ENCODE measurements around the gene SBF2.
A peak's percentile ranks its signal among the peaks of the same experiment; 100 is the strongest.
"Not testable (repeated sequence)": the region's sequence is repeated elsewhere in the genome, so short reads cannot be mapped to it uniquely, and the experiment has no call there.

SBF2 gene

DNA sequence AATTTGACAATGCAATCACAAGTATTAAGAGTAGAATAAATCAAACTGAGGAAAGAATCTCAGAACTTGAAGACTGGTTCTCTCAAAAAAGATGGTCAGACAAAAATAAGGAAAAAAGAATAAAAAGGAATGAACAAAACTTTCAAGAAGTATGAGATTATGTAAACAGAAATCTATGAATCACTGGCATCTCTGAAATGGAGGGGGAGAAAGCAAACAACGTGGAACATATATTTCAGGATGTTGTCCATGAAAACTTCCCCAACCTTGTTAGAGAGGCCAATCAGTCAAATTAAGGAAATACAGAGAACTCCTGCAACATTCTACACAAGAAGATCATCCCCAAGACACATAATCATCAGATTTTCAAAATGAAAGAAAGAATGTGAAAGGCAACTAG lies 235.7 kb downstream of the SBF2 start:
- FAIRE-seq: no peak
- no peak for TF ChIP-seq POLR2AphosphoS5 (IDR thresholded peaks at IDR 0.05; ENCODE audit: low read depth, low read length)
- no peak for TF ChIP-seq POLR2A (IDR thresholded peaks at IDR 0.05; ENCODE audit: low read depth, low read length)
- TF ChIP-seq TAF1 (IDR thresholded peaks at IDR 0.05; ENCODE audit: borderline replicate concordance, low read depth, low read length): no peak
- no peak for DNase-seq (ENCODE audit: insufficient read length)

DNA sequence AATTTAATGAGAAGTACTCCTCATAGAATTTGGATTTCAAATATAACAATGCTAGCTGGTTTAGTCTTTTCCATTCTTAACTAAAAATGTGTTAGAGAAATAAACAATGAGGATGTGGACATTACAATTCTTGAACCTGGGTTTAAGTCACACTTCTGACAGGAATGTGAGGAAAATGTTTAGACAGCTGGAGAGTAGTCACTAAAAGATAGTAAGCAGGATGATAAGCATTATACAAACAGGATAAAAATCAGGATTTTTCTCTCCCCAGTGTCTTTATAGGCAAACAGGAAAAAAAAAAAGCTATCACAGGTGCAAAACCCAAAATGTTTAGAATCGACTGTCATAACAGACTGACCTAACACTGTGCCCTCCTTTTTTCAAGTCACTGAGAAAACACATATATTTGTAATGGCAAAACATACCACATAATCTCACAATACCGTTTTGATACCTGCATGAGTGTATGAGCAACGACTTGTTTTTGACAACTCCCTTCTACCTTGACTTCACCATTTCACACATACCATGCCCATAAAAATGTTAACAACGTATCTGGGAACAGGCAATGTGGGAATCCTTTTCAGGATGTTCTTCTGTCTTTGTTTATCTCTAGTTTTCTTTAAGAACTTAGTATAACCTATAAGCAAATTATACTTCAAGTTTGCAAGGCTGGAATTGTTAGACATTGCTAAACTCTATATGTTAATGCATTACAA lies 242.0 kb downstream of the SBF2 start:
- TF ChIP-seq POLR2A (IDR thresholded peaks at IDR 0.05; ENCODE audit: low read depth, low read length): no peak
- TF ChIP-seq TAF1 (IDR thresholded peaks at IDR 0.05; ENCODE audit: borderline replicate concordance, low read depth, low read length): no peak
- no peak for TF ChIP-seq POLR2AphosphoS5 (IDR thresholded peaks at IDR 0.05; ENCODE audit: low read depth, low read length)
- FAIRE-seq: peak; percentile 80

DNA sequence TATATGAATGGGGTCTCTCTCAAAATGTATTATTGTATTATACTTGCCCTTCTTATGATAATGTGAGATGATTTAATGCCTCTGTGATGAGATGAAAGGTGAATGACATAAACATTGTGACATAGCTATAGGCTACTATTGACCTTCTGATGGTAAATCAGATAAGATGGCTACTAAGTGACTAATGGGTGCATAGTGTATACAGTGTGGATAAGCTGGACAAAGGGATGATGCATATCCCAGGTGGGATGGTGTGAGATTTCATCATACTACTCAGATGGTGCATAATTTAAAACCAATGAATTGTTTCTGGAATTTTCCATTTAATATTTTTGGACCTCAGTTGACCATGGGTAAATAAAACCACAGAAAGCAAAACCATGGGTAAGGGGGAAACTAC lies 243.5 kb downstream of the SBF2 start:
- FAIRE-seq: no peak
- TF ChIP-seq POLR2A (IDR thresholded peaks at IDR 0.05; ENCODE audit: low read depth, low read length) (no peak), POLR2AphosphoS5 (IDR thresholded peaks at IDR 0.05; ENCODE audit: low read depth, low read length) (no peak), TAF1 (IDR thresholded peaks at IDR 0.05; ENCODE audit: borderline replicate concordance, low read depth, low read length) (no peak)
- no peak for DNase-seq (ENCODE audit: insufficient read length)

More for the DNA sequence above, 242.0 kb downstream of the SBF2 start:
- no peak for DNase-seq (ENCODE audit: insufficient read length)

DNA sequence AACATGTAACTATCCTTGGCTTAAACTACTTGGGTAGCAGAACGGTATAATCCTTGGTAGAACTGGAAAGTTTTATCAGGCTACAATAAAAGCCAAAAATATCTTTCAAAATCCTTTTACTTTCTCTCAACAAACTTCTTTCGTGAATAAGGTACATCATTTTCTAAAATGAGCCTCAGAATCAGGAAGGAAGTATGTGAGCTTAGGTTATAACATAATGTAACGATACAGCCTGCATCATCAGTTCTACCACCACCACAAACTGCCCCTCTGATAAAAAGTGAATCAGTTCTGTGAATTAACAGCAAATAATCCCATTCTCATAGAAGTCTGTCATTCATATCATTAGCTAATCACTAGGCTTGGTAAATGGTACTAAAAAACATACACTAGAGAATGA lies 244.3 kb downstream of the SBF2 start:
- TF ChIP-seq TAF1 (IDR thresholded peaks at IDR 0.05; ENCODE audit: borderline replicate concordance, low read depth, low read length) (no peak), POLR2A (IDR thresholded peaks at IDR 0.05; ENCODE audit: low read depth, low read length) (no peak), POLR2AphosphoS5 (IDR thresholded peaks at IDR 0.05; ENCODE audit: low read depth, low read length) (no peak)
- DNase-seq (ENCODE audit: insufficient read length): no peak
- peak; percentile 70 for FAIRE-seq

DNA sequence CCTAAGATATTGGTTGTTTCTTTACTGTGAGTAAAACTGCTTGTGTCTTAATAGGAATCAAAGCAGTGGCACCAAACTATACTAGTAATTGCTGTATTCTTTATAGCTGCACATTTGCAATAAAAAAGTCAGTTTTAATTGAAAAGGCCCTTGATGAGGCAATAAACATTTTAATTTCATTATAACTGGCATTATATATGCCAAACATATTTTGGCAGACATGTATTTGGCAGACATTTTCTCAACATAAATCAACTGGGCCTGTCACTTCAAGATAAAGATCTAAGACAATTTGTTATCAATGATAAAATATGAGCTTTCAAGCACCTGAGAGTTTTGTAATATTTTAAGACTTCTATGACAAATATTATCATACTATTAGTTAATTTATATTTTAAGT lies 245.7 kb downstream of the SBF2 start:
- no peak for DNase-seq (ENCODE audit: insufficient read length)
- no peak for FAIRE-seq
- TF ChIP-seq TAF1 (IDR thresholded peaks at IDR 0.05; ENCODE audit: borderline replicate concordance, low read depth, low read length): no peak
- no peak for TF ChIP-seq POLR2A (IDR thresholded peaks at IDR 0.05; ENCODE audit: low read depth, low read length)
- TF ChIP-seq POLR2AphosphoS5 (IDR thresholded peaks at IDR 0.05; ENCODE audit: low read depth, low read length): no peak

DNA sequence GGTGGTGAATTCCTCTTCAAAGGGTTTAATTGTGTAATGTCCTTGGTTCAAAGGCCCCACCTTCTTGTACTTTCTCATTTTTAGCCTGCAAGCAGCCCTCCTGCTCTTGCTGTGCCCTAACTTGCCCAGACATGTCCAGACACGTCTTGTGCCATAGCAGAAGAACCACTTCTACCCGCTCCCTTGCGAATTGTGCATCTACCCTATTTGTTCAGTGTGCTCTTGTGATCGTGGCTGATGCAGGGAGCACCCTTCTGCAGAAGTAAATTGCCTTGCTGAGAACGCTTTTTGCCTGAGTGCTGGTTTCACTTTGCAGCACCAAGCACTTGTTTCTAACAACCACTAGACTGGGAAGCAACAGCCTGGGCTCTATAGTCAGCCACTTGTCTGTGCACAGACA lies 249.4 kb downstream of the SBF2 start:
- no peak for DNase-seq (ENCODE audit: insufficient read length)
- TF ChIP-seq POLR2A (IDR thresholded peaks at IDR 0.05; ENCODE audit: low read depth, low read length) (no peak), TAF1 (IDR thresholded peaks at IDR 0.05; ENCODE audit: borderline replicate concordance, low read depth, low read length) (no peak), POLR2AphosphoS5 (IDR thresholded peaks at IDR 0.05; ENCODE audit: low read depth, low read length) (no peak)
- peak; percentile 17 for FAIRE-seq

DNA sequence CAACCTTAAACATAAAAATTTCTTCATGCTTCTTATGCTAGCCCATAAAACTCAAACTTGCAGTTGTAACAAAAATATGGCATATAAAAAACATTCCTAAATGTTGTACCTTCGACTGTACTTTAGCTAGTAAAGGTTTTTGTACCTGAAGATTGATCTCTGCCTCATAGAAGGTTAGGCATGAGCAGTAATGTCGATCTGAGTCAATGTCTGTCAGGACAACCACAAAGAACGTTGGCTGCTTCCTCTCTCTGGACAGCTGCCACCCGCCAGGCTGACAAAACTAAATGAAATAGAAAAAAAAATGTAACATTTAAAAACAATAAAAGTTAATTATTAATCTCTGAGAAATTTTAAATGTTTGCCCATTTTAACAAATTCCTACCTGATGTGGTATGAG lies 251.3 kb downstream of the SBF2 start:
- TF ChIP-seq TAF1 (IDR thresholded peaks at IDR 0.05; ENCODE audit: borderline replicate concordance, low read depth, low read length) (no peak), POLR2AphosphoS5 (IDR thresholded peaks at IDR 0.05; ENCODE audit: low read depth, low read length) (no peak), POLR2A (IDR thresholded peaks at IDR 0.05; ENCODE audit: low read depth, low read length) (no peak)
- peak; percentile 50 for FAIRE-seq
- no peak for DNase-seq (ENCODE audit: insufficient read length)

DNA sequence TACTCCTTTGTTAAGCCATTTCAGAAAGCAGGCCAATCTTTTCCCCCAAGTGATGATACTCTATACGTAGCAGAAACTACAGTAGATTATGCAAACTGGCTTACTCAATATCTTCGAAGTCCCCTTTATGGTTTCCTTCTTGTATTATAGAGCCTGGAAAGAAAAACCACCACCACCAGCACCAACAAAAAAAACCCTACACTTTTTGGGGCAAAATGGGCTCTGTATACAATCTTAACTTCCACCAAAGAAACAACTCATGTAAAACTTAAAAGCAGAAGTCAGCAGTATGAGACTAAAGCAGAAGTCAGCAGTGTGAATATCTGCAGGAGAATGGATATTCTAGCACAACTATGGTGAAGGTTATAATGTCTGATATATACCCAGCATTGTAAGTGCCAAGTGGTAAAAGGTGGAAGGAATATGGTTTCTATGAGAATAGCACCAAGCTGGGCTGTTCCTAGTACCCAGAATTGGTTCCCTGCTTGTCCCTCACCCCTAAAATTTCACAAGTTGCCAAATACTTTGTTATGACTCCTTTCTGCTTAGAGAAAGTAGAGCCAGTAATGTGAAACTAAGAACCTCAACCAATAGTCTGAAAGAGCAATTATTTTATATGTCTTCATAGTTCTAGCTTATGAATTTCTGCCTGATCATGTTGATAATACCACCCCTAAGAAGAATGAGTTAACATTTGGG lies 252.1 kb downstream of the SBF2 start:
- TF ChIP-seq POLR2AphosphoS5 (IDR thresholded peaks at IDR 0.05; ENCODE audit: low read depth, low read length) (no peak), POLR2A (IDR thresholded peaks at IDR 0.05; ENCODE audit: low read depth, low read length) (no peak), TAF1 (IDR thresholded peaks at IDR 0.05; ENCODE audit: borderline replicate concordance, low read depth, low read length) (no peak)
- FAIRE-seq (peak; percentile 74), DNase-seq (ENCODE audit: insufficient read length) (no peak)

- no peak for DNase-seq (ENCODE audit: insufficient read length)
- TF ChIP-seq POLR2A (IDR thresholded peaks at IDR 0.05; ENCODE audit: low read depth, low read length): no peak
- no peak for TF ChIP-seq POLR2AphosphoS5 (IDR thresholded peaks at IDR 0.05; ENCODE audit: low read depth, low read length)
- no peak for TF ChIP-seq TAF1 (IDR thresholded peaks at IDR 0.05; ENCODE audit: borderline replicate concordance, low read depth, low read length)
- FAIRE-seq: peak; percentile 64
Measured at GRCh38 chr11:10041332-10041731, 252.7 kb downstream of the SBF2 start.

- DNase-seq (ENCODE audit: insufficient read length) (no peak), FAIRE-seq (no peak)
- TF ChIP-seq TAF1 (IDR thresholded peaks at IDR 0.05; ENCODE audit: borderline replicate concordance, low read depth, low read length) (no peak), POLR2A (IDR thresholded peaks at IDR 0.05; ENCODE audit: low read depth, low read length) (no peak), POLR2AphosphoS5 (IDR thresholded peaks at IDR 0.05; ENCODE audit: low read depth, low read length) (no peak)
Measured at GRCh38 chr11:10038521-10039302, 255.3 kb downstream of the SBF2 start.

GRCh38 chr11:10035932-10036331 lies 258.1 kb downstream of the SBF2 start:
- not testable (repeated sequence) for FAIRE-seq; DNase-seq (ENCODE audit: insufficient read length)

All from GM12892 (cell line).